Hepatocyte (in vitro differentiated cells): ENCODE data around the gene XPO1. TPM values are rescaled to one million over a fixed set of nuclear protein-coding genes. Genes with fewer than 3 reads are reported as not detected.

ENCODE experiments used
- DNase-seq: peaks from one replicate; pipeline ENCODE4 v3.0.0-alpha.2; 2016; ENCODE audit warnings: low spot score
- H2AFZ ChIP-seq: fragments of 200-600 bp; sonication (generic); 2 replicates; pipeline ENCODE4 v1.6.0; 2016; ENCODE audit warnings: antibody characterized with exemption, mild to moderate bottlenecking
- H3K27ac ChIP-seq: fragments of 200-600 bp; sonication (generic); 2 replicates; pipeline ENCODE4 v1.5.1; 2016; ENCODE audit warnings: mild to moderate bottlenecking
- H3K27me3 ChIP-seq: fragments of 200-600 bp; sonication (generic); 2 replicates; pipeline ENCODE4 v1.6.1; 2016
- H3K36me3 ChIP-seq: fragments of 200-600 bp; sonication (generic); replicated peaks from 2 replicates; pipeline ENCODE4 v1.5.1; 2016; ENCODE audit warnings: low read depth; ENCODE audit not compliant: insufficient read depth
- H3K4me1 ChIP-seq: fragments of 200-600 bp; sonication (generic); 2 replicates; pipeline ENCODE4 v1.5.1; 2016; ENCODE audit warnings: mild to moderate bottlenecking, moderate library complexity; ENCODE audit not compliant: insufficient read depth
- H3K4me2 ChIP-seq: fragments of 200-600 bp; sonication (generic); 2 replicates; pipeline ENCODE4 v1.6.0; 2016
- H3K4me3 ChIP-seq: fragments of 200-600 bp; sonication (generic); 2 replicates; pipeline ENCODE4 v1.5.1; 2016; ENCODE audit warnings: mild to moderate bottlenecking
- H3K79me2 ChIP-seq: fragments of 200-600 bp; sonication (generic); 2 replicates; pipeline ENCODE4 v1.6.0; 2017; ENCODE audit warnings: mild to moderate bottlenecking
- H3K9me2 ChIP-seq: fragments of 200-600 bp; sonication (generic); replicated peaks from 2 replicates; pipeline ENCODE4 v1.6.0; 2017; ENCODE audit warnings: mild to moderate bottlenecking; ENCODE audit not compliant: insufficient read depth
- H3K9me3 ChIP-seq: fragments of 200-600 bp; sonication (generic); 2 replicates; pipeline ENCODE4 v1.5.1; 2016; ENCODE audit warnings: low read depth, mild to moderate bottlenecking
- H4K20me1 ChIP-seq: fragments of 200-600 bp; sonication (generic); 2 replicates; pipeline ENCODE4 v1.6.0; 2016; ENCODE audit warnings: mild to moderate bottlenecking; ENCODE audit not compliant: insufficient read depth, poor library complexity, severe bottlenecking
- CTCF ChIP-seq: fragments of 200-600 bp; sonication (generic); IDR thresholded peaks from 2 replicates; pipeline ENCODE4 v1.5.1; 2016; ENCODE audit warnings: antibody characterized with exemption, mild to moderate bottlenecking; ENCODE audit not compliant: poor library complexity
- EZH2 ChIP-seq: fragments of 200-600 bp; sonication (generic); IDR thresholded peaks from 2 replicates; pipeline ENCODE4 v1.6.1; 2016; ENCODE audit warnings: antibody characterized with exemption, mild to moderate bottlenecking, borderline replicate concordance
- EZH2phosphoT487 ChIP-seq: fragments of 200-600 bp; sonication (generic); IDR thresholded peaks from one replicate; pipeline ENCODE4 v1.6.1; 2018; ENCODE audit warnings: antibody characterized with exemption, mild to moderate bottlenecking, low read depth, moderate library complexity; ENCODE audit not compliant: unreplicated experiment, severe bottlenecking
- WGBS: methylation state at CpG from one replicate; pipeline ENCODE4 v1.1.6; 2016; ENCODE audit warnings: low lambda C conversion rate; ENCODE audit errors: missing lambda C conversion rate; 5-methylcytosine and 5-hydroxymethylcytosine counted together
- polyA plus RNA-seq: library from polyadenylated mRNA; unstranded; fragments of >200 nt; fragmentation: Nextera tagmentation; extraction: Ambion mirVana; gene quantifications from 2 replicates; pipeline ENCODE4 v1.2.1, GENCODE V29; 2016
- total RNA-seq: library from RNA; depleted of rRNA; stranded (reverse); fragments of >200 nt; gene quantifications from 2 replicates; pipeline ENCODE4 v1.2.3, GENCODE V29; 2014

XPO1 gene
- total and polyA plus RNA-seq, 2 experiments from 2014 or later: 44.1 to 151 TPM

GRCh38 chr2:61465045-61465444 lies 73.1 kb downstream of the XPO1 start:
- peaks cover 31% of the 10 kb centered on the region for H3K4me1 ChIP-seq

DNA sequence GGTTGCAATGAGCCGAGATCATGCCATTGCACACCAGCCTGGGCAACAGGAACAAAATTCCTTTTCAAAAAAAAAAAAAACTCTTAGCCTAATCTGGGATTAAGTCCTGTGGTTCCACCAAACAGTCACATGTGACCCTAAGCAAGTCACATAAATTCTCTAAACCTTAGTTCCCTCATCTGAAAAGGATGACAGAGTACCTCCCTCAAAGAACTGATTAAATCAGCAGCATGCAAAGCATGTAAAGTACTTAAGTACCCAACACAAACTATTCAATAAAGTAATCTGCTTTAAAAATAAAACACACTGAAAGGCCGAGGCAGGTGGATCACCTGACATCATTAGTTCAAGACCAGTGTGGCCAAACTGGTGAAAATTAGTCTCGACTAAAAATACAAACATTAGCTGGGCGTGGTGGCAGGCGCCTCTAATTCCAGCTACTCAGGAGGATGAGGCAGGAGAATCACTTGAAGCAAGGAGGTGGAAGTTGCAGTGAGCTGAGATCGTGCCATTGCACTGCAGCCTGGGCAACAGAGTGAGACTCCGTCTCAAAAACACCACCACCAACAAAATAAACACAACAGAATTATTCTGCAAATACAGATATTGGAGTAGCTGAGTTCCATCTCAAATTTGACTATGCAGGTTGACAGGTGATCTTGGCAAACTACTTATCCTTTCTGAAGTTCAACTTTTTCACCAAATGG lies 74.2 kb downstream of the XPO1 start:
- H3K9me2 ChIP-seq: no peaks in the 10 kb centered on the region
- no peaks in the 10 kb centered on the region for H3K9me3 ChIP-seq
- TF ChIP-seq CTCF (no peak), EZH2phosphoT487 (no peak), EZH2 (no peak)
- H3K79me2 ChIP-seq: peaks cover 100% of the 10 kb centered on the region
- WGBS: 85% methylated on average over 7 of the region's 7 CpGs
- no peaks in the 10 kb centered on the region for H3K27me3 ChIP-seq
- H3K4me2 ChIP-seq: no peak overlapping the region
- DNase-seq: no peak
- no peak overlapping the region for H2AFZ ChIP-seq
- H3K4me1 ChIP-seq: peaks cover 27% of the 10 kb centered on the region
- no peaks in the 10 kb centered on the region for H3K36me3 ChIP-seq
- no peak overlapping the region for H3K27ac ChIP-seq
- H4K20me1 ChIP-seq: peaks cover 95% of the 10 kb centered on the region
- no peak overlapping the region for H3K4me3 ChIP-seq

More at GRCh38 chr2:61465045-61465444, 73.1 kb downstream of the XPO1 start:
- 85% methylated on average over 3 of the region's 3 CpGs for WGBS
- H3K4me2 ChIP-seq: peak overlapping the region; percentile 28
- H3K9me3 ChIP-seq: no peaks in the 10 kb centered on the region
- peaks cover 100% of the 10 kb centered on the region for H3K79me2 ChIP-seq
- peaks cover 92% of the 10 kb centered on the region for H4K20me1 ChIP-seq
- H3K27me3 ChIP-seq: no peaks in the 10 kb centered on the region
- H3K27ac ChIP-seq: no peak overlapping the region
- H3K9me2 ChIP-seq: no peaks in the 10 kb centered on the region
- H3K4me3 ChIP-seq: no peak overlapping the region
- DNase-seq: no peak
- no peaks in the 10 kb centered on the region for H3K36me3 ChIP-seq
- no peak overlapping the region for H2AFZ ChIP-seq
- TF ChIP-seq EZH2 (no peak), CTCF (no peak), EZH2phosphoT487 (no peak)

DNA sequence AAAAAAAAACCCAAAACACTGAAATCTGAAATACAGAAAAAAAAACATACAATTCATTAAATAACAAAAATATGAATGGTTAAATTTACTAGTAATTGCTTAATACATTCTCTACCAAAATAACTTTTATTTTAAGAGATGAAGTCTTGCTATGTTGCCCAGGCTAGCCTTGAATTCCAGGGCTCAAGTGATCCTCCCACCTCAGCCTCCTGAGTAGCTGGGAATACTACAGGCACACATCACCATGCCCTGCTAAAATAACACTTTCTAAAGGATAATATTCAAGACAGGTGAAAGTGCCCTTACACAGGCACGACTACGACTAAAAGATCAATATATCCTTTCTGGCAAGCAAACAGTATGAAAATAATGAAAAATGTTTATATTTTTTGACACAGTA lies 76.8 kb downstream of the XPO1 start:
- no peak overlapping the region for H3K4me2 ChIP-seq
- no peak for TF ChIP-seq EZH2phosphoT487
- no peak for TF ChIP-seq CTCF
- TF ChIP-seq EZH2: no peak
- no peak overlapping the region for H3K4me3 ChIP-seq
- no peak for DNase-seq
- peaks cover 100% of the 10 kb centered on the region for H3K79me2 ChIP-seq
- H3K27me3 ChIP-seq: no peaks in the 10 kb centered on the region
- H3K9me3 ChIP-seq: no peaks in the 10 kb centered on the region
- H2AFZ ChIP-seq: no peak overlapping the region
- H3K36me3 ChIP-seq: no peaks in the 10 kb centered on the region
- no peak overlapping the region for H3K27ac ChIP-seq
- H4K20me1 ChIP-seq: peaks cover 92% of the 10 kb centered on the region
- 88% methylated on average over 2 of the region's 2 CpGs for WGBS
- H3K9me2 ChIP-seq: no peaks in the 10 kb centered on the region
- H3K4me1 ChIP-seq: peaks cover 17% of the 10 kb centered on the region
